SKM-1 treated with dmso at 0.1 percent for 144 hours (cell line): ENCODE results near the gene LIN9.
"Not testable (repeated sequence)": the region's sequence is repeated elsewhere in the genome, so short reads cannot be mapped to it uniquely, and the experiment has no call there.

Source experiments
- DNase-seq: peaks from one replicate; lab custom pipeline; 2025; ENCODE audit not compliant: unreplicated experiment; lab: John Stamatoyannopoulos, UW

LIN9 gene

DNA sequence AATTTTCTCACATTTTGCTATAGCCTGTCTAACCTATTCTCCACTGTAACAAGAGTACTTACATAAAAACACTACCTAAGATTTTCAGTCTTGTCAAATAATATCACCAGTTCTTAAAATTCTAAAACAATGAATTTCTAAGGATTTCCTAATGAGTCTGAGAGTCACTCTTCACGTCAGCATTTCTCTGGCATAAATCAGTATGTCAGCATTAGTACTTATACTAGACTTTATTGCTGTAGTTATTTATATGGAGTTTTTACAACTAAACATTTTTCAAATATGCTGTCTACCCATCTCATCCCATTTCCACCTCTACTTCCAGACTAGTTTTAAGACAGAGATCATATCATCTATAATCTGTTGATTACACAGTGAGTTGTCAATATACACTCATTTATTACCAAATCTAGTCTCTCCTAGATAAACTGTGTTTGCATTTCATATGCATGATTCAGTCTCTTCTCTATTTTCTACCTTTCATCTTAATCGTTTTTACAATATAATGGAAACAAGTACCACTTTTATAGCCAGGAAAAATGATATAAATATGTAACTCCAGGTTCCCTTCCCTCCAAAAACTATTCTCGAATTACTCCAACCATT is 32.8 kb downstream of the LIN9 start:
- no peak for DNase-seq

DNA sequence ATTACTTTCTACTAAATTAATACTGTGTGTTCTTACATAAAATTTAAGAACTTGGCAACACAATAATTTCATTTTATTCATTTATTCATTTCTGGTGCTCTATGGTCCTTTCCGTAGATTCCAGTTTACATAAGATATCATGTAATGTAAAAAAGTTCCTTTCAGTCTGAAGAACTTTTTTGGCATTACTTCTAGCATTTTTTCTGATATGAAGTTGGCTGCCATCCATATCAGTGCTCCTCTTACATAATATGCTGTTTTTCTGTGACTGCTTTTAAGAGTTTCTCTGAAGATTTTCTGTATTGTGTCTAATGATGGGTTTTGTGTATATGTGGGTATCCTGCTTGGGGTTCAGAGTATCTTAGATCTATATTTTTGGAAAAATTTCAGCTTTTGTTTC is 34.8 kb downstream of the LIN9 start:
- DNase-seq = no peak

DNA sequence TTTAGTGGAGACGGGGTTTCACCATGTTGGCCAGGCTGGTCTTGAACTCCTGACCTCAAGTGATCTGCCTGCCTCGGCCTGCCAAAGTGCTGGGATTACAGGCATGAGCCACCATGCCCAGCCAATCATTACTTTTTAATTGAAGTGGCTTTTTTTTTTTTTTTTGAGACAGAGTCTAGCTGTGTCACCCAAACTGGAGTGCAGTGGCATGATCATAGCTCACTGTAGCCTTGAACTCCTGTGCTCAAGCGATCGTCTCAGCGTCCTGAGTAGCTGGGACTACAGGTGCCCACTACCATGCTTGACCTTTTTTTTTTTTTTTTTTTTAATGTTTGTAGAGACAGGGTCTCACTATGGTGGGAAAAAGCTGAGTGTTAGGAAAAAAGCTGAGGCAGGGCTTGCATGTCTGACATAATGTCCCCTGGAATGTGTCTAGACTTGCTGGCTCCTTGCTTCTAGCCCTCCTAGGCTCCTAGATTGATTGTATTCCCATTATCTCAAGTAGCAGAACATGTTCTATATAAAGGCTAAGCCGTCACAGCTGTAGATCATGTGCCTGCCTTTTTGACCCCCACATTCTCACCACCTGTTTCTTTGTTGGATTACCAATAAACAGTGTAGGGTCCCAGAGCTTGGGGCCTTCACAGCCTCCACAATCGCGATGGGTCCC is 36.6 kb downstream of the LIN9 start:
- not testable (repeated sequence) for DNase-seq

DNA sequence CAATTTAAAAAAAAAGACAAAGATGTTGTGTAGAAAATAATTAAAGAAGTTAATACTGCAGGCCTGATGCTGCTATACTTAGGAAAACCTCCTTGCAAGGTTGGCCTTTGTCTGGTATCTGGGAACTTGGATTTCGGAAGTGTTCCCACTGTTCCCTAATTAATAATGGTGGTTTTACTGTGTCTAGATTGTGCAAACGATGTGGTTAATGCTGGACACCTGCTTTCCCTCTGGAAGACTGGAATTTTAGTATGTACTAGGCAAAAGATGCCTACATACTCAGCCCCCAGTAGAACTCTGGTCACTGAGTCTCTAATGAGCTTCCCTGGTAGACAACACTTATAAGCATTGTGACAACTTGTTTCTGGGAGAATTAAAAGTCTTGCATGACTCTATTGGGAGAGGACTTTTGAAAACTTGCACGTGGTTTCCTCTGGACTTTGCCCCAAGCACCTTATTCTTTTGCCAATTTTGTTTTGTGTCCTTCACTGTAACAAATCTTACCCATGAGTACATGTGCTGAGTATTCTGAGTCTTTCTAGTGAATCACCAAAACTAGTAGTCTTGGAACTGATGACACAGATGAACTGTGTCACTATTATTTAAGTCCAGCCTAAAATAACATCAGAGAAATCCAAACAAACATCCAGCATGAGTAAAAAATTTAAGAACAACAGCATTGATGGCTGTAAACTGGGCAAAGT is 40.4 kb downstream of the LIN9 start:
- no peak for DNase-seq

DNA sequence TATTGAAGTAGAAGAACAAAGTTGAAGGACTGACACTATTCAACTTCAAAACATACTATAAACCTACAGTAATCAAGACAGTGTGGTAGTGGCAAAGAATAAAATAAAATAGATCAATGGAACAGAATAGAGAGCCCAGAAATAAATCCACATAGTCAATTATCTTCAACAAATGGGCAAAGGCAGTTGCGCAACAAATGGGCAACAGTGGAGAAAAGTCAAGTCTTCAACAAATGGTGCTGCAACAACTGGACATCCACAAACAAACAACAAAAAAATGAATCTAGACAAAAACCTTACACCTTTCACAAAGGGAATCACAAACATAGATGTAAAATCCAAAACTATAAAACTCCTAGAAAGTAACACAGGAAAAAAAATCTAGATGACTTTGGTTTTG is 47.1 kb downstream of the LIN9 start:
- DNase-seq = no peak

DNA sequence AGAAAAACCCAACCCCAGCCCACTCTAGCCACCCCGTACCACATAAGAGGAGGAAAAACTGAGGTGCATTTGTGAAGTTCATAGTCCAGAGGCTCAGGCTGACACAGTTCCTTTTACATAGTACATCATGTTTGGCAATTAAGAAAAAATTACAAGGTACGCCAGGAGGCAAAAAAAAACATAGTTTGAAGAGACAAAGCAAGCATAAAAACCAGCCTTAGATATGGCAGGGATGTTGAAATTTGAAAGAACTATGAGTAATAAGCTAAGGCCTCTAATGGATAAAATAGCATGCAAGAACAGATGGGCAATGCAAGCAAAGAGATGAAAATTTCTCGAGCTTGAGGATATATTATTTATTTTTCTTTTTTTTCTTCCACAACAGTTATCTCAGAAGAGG is 53.6 kb downstream of the LIN9 start:
- no peak for DNase-seq

DNA sequence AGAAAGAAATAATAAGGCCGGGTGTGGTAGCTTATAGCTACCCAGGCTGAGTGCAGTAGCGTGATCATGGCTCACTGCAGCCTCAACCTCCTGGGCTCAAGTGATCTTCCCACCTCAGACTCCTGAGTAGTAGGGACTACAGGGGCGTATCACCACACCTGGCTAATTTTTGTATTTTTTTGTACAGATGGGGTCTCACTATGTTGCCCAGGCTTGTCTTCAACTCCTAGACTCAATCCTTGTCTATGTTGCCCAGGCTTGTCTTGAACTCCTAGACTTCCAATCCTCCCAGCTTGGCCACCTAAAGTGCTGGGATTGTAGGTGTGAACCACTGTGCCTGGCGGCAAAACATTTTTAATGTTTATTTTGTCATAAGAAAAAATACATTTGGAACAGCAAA is 55.0 kb downstream of the LIN9 start:
- no peak for DNase-seq

DNA sequence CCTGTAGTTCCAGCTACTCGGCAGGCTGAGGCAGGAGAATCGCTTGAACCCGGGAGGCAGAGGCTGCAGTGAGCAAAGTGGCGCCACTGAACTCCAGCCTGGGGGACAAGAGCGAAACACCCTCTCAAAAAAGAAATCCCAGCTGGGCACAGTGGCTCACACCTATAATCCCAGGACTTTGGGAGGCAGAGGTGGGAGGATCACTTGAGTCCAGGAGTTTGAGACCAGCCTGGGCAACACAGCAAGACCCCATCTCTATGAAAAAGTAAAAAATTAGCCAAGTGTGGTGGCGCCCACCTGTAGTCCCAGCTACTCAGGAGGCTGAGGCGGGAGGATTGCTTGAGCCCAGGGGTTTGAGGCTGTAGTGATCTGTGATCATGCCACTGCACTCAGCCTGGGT is 56.1 kb downstream of the LIN9 start:
- not testable (repeated sequence) for DNase-seq

DNA sequence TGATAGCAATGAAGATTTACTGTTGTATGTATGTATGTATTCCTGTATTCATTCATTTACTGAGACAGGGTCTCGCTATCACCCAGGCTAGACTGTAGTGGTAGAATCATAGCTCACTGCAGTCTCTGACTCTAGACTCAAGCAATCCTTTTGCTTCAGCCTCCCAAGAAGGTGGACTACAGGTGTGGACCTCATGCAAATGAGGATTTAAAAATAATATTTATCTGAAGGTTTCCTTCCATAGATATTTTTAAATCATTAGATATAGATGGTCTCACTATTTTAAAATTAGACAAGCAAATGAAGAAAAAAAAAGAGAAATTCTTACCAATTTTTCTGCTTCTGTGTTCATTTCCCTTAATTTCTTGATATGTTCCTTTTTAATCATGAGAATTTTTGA is 58.5 kb downstream of the LIN9 start:
- no peak for DNase-seq

DNA sequence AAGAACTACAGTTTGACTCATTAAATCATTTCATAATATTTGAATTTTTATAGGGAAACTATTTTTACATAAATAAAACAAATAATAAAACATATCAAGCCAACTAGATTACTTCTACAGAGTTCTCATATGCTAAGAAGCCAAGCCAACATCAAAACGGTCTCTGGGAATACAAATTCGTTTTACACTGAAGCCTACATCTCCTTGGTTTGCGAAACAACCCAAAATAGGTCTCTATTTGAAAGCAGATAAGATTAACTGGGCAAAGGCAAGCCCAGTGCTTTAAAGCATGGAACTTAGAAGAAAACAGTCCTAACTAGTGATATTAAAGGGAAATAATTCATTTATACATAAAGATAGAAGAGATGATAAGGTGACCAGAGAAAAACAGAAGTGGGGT is 60.2 kb downstream of the LIN9 start:
- DNase-seq = no peak

DNA sequence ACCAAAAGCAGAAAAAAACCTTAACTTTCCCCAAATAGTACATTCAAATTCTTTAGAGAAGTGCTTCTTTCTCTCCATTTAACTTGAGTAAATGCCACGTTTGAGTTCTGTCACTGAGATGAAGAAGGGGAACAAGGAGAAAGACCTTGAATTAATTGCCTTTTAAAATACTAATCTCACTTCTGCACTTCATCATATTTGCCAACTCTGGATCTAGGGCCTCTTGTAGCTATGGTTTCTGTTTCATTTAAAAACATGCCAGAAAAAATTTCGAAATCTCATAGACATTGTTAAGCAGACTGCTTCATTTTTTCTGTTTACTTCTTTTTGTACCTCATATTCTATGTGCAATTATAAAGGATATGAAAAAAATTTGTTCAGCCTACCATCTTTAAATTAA is 60.9 kb downstream of the LIN9 start:
- peak; percentile 44 for DNase-seq

DNA sequence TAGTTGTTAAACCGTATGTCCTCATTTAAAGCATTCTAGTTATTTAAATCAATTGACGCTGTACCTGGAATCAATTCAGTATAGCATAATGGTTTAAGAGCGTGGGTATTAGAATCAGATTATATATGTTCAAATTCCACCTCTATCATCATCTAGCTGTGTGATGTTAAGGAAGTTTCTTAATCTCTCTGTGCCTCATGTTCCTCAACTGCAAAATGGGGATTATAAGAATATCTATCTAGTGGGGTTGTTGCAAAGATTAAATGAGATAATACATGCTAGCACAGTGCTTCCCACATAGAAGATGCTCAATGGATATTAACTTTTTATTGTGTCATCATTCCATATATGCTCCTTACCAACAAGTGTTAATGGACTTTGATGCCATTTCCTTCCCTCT is 69.5 kb downstream of the LIN9 start:
- DNase-seq = no peak

DNA sequence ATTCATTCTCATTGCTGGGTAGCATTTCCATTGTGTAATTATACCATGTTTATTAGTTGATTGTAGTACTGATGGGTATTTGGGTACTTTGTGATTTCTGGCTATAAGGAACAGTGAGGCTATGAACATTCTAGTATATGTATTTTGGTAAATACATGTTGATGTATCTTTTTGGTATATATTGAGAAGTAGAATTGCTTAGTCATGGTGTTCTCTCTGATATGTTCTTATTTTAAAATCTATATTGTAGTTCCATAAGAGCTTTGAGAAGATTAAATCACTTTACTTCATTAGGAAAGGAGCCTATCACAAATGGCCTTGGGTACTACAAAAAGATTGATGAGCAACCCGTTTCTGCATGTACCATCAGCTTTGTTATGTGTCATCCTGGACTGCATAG is 72.1 kb downstream of the LIN9 start:
- no peak for DNase-seq

DNA sequence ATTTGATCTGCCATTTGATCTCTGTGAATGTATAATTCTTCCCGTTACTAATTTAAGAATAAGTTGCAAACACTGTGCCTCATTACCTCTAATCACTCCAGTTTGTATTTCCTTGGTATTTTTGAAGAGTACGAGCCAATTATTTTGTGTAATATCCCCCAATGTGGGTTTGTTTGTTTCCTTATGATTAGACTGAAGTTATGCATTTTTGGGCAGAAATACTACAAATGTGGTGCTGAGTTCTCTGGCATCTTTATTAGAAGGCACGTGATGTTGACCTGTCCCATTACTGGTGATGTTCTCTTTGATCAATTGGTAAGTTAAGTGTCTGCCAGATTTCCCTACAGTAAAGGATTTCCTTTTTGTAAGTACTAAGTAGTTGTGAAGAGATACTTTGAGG is 75.2 kb downstream of the LIN9 start:
- DNase-seq = no peak

DNA sequence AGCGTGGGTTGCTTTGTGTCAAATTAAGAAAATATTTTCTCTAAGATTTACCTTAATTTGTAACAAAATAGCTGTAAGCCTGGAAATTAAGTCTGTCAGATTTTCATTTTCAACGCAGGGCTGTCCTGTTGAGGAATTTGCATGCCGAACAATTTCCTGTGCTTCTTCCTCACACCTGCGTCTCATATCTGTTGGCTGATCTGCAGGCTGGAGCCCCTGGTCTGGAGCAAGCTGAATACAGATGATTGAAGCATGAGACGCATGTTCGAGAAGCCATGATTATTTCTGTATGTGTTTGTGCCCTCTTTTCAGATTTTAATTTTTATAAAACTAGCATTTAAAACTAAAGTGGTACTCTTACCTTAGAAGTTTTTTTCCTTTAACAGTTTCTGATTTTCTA is 75.7 kb downstream of the LIN9 start:
- DNase-seq = no peak

DNA sequence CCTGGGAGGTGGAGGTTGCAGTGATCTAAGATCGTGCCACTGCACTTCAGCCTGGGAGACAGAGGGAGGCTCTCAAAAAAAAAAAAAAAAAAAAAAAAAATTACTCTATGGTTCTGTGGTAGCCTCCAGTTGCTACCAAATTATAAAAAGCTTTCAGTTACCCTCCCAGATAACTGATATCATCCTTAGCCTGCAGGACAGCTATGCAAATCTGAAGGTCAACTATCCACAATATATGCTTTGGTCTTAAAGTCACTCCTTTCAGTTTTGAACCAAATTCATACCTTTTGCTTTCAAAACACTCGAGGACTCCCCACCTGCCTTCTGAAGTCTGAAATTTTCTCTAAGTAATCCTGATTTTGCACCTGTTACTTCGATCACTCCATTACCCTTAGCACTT is 82.4 kb downstream of the LIN9 start:
- no peak for DNase-seq

DNA sequence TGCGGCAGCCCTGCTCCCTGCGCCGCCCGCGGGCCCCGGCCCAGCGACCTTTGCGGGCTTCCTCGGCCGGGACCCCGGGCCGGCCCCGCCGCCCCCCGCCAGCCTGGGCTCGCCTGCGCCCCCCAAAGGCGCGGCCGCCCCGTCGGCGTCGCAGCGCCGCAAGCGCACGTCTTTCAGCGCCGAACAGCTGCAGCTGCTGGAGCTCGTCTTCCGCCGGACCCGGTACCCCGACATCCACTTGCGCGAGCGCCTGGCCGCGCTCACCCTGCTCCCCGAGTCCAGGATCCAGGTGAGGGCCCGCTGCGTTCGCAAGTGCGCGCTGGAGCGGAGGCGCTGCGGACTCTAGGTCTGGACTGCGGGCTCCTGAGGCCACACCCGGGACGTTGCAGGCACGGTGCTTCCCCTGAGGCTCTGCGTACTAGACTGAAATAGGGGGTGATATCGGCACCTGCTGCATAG is 85.1 kb downstream of the LIN9 start:
- no peak for DNase-seq

DNA sequence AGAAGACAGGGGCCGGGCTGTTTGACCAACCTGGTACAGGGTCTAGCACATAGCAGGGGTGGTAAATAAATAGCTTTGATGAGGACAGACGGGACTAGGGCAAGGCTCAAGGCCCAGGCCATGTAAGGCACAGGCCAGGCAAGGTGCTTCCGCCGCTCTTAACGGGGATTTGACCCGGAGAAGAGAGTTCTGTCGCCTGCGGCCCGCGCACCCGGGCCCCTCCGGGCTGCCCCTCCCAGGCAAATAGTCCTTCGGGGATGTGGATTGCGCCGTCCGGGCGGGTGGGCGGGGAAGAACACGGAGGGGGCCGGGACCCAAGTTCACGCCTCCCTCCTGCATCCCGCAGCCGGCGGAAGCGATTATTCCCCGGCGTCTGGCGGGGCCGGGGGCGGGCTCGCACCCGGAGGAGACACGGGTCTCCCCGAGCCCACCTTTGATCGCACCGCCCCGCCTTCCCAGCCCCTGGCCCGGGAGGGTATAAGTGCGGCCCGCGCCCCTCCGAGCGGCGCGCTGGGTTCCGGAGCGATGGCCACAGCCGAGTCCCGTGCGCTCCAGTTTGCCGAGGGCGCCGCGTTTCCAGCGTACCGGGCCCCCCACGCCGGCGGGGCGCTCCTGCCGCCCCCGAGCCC is 85.7 kb downstream of the LIN9 start, which contains the start of gene MIXL1:
Gene MIXL1 (plus strand): TSS at position 508 of the 629 bp plus-strand sequence. CDS start 18 bp downstream, at position 526.
- no peak for DNase-seq

DNA sequence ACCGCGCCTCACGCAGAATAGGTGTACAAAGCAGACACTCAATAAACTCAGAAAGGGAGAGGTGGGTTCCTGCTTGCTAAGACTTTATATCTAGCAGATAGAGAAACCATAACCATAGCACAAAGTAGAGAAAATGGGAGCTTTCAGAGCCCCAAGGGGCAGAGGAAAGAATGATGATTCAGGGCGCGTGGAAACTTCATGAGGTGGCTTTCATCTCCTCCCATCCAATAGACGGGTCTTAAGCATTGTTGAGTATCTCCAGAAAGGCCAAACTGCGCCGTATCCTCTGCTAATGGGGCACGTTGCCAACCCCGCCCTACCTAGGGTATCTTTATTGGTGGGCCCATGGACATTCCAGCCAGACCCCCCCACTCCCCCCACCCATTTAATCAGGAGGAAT is 86.3 kb downstream of the LIN9 start:
- no peak for DNase-seq

DNA sequence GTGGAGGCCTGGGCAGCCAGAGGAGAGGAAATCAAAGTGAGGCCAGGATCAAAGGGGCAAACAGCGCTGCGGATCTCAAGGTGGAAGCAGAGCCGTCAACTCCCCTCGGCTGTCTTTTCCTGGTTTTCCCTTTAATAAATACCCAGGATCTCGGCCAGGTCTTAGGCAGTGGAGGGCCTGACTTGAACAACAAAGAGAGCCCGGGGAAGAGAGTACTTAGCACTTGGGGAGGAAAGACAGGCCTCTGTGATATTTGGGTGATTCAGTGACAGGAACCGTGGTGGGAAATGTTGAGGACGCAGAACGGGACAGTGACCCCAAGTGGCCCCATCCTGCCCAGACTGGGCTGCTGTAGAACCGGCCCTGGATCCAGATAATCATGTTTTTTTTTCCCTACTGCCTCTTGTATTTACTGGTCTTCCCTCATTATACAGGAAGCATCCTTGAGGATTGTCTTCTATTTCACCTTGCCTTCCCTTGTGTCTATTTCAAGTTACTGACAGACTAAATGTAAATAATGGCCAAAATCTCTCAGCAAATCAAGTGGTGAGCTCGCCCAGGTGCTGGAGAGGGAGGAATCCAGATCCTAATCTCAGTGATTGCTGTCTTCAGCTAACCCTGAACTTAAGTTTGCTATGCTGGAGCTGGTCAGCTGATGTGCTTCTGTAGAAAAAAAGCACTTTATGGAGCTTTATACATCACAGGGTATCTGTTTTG is 88.3 kb downstream of the LIN9 start:
- DNase-seq = no peak

DNA sequence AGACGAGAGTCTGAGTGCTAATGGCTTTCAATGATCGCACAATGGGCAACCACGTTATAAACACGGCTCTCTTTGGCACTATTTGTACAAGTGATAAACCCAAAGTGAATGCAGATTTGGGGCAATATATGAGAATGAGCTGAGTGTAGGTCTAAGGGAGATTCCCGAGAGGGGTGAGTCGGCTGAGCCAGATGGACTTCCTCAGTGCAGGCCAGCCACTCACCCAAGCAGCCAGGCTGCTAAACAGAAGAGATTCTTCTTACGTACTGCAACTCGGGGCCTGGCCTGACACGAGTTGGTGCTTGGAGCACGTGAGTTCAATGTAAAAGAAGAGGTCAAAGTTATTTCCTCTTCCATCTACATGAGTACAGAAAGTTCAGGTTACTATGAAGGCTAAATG is 91.7 kb downstream of the LIN9 start:
- no peak for DNase-seq
